ENCODE results near the gene CLEC19A. TPM values are rescaled to one million over a fixed set of nuclear protein-coding genes. Genes with fewer than 3 reads are reported as not detected.

Gene CLEC19A
- total and polyA plus RNA-seq, 4 donors: not detected

GRCh38 chr16:19289811-19290485 is 4.4 kb downstream of the CLEC19A start:
- Histone ChIP-seq H3K9me3 (ENCODE audit: control insufficient read depth in 4 of 4, low read length in 3 of 4) (no peaks in the 10 kb centered on the region), H3K4me1 (ENCODE audit: control insufficient read depth in 4 of 4, insufficient read depth in 4 of 4, low read length in 3 of 4) (no peaks in the 10 kb centered on the region), H3K9ac (ENCODE audit: low read depth in 1 of 2, low read length in 2 of 2) (no peak overlapping the region), H3K36me3 (ENCODE audit: control insufficient read depth in 4 of 4, insufficient read depth in 3 of 4, low read depth in 1 of 4, low read length in 3 of 4) (no peaks in the 10 kb centered on the region), H3K27me3 (ENCODE audit: control insufficient read depth in 4 of 4, insufficient read depth in 4 of 4, low read length in 3 of 4) (no peaks in the 10 kb centered on the region), H3K4me3 (ENCODE audit: low read depth in 1 of 3, low read length in 3 of 3) (no peak overlapping the region), H3K27ac (ENCODE audit: low read depth in 1 of 2, low read length in 2 of 2) (no peak overlapping the region)
- no peak for DNase-seq (ENCODE audit: low spot score)
- 76% methylated on average over 7 of the region's 7 CpGs for WGBS
- TF ChIP-seq ZBTB33 (IDR thresholded peaks at IDR 0.05): no peak
- no peak for TF ChIP-seq YY1 (IDR thresholded peaks at IDR 0.05)
- no peak for TF ChIP-seq MAX (IDR thresholded peaks at IDR 0.05)

- WGBS: 88% methylated on average over 2 of the region's 2 CpGs
- no peak for DNase-seq (ENCODE audit: low spot score)
- Histone ChIP-seq H3K9me3 (ENCODE audit: control insufficient read depth in 4 of 4, low read length in 3 of 4) (no peaks in the 10 kb centered on the region), H3K27me3 (ENCODE audit: control insufficient read depth in 4 of 4, insufficient read depth in 4 of 4, low read length in 3 of 4) (no peaks in the 10 kb centered on the region), H3K27ac (ENCODE audit: low read depth in 1 of 2, low read length in 2 of 2) (no peak overlapping the region), H3K9ac (ENCODE audit: low read depth in 1 of 2, low read length in 2 of 2) (no peak overlapping the region), H3K4me1 (ENCODE audit: control insufficient read depth in 4 of 4, insufficient read depth in 4 of 4, low read length in 3 of 4) (no peaks in the 10 kb centered on the region), H3K36me3 (ENCODE audit: control insufficient read depth in 4 of 4, insufficient read depth in 3 of 4, low read depth in 1 of 4, low read length in 3 of 4) (no peaks in the 10 kb centered on the region), H3K4me3 (ENCODE audit: low read depth in 1 of 3, low read length in 3 of 3) (no peak overlapping the region)
- TF ChIP-seq HNF4A (conservative IDR thresholded peaks at IDR 0.05) (no peak), EGR1 (IDR thresholded peaks at IDR 0.05; ENCODE audit: low read depth in 2 of 2) (no peak), ATF3 (IDR thresholded peaks at IDR 0.05) (no peak), JUND (IDR thresholded peaks at IDR 0.05) (no peak), FOXA1 (IDR thresholded peaks at IDR 0.05) (no peak), HNF4G (IDR thresholded peaks at IDR 0.05) (no peak), RAD21 (IDR thresholded peaks at IDR 0.05) (no peak), SP1 (IDR thresholded peaks at IDR 0.05) (no peak), RXRA (IDR thresholded peaks at IDR 0.05) (no peak), NR2F2 (IDR thresholded peaks at IDR 0.05) (no peak)
Observed at GRCh38 chr16:19290860-19291259, 5.3 kb downstream of the CLEC19A start.

GRCh38 chr16:19291475-19291874 is 5.9 kb downstream of the CLEC19A start:
- Histone ChIP-seq H3K4me1 (ENCODE audit: control insufficient read depth in 4 of 4, insufficient read depth in 4 of 4, low read length in 3 of 4) (no peaks in the 10 kb centered on the region), H3K27ac (ENCODE audit: low read depth in 1 of 2, low read length in 2 of 2) (no peak overlapping the region), H3K36me3 (ENCODE audit: control insufficient read depth in 4 of 4, insufficient read depth in 3 of 4, low read depth in 1 of 4, low read length in 3 of 4) (no peaks in the 10 kb centered on the region), H3K9me3 (ENCODE audit: control insufficient read depth in 4 of 4, low read length in 3 of 4) (no peaks in the 10 kb centered on the region), H3K9ac (ENCODE audit: low read depth in 1 of 2, low read length in 2 of 2) (no peak overlapping the region), H3K27me3 (ENCODE audit: control insufficient read depth in 4 of 4, insufficient read depth in 4 of 4, low read length in 3 of 4) (no peaks in the 10 kb centered on the region), H3K4me3 (ENCODE audit: low read depth in 1 of 3, low read length in 3 of 3) (no peak overlapping the region)
- 72% methylated on average over 4 of the region's 4 CpGs for WGBS
- no peak for DNase-seq (ENCODE audit: low spot score)
- TF ChIP-seq CTCF (IDR thresholded peaks at IDR 0.05; ENCODE audit: low read depth, low read length, missing input control) (no peak), YY1 (IDR thresholded peaks at IDR 0.05) (no peak), SP1 (IDR thresholded peaks at IDR 0.05) (no peak), EGR1 (IDR thresholded peaks at IDR 0.05; ENCODE audit: low read depth in 2 of 2) (no peak), REST (IDR thresholded peaks at IDR 0.05) (no peak), HNF4G (IDR thresholded peaks at IDR 0.05) (no peak), FOXA1 (IDR thresholded peaks at IDR 0.05) (no peak), HNF4A (conservative IDR thresholded peaks at IDR 0.05) (no peak), FOXA2 (IDR thresholded peaks at IDR 0.05) (no peak), ZBTB33 (IDR thresholded peaks at IDR 0.05) (no peak), ATF3 (IDR thresholded peaks at IDR 0.05) (no peak), RAD21 (IDR thresholded peaks at IDR 0.05) (no peak), JUND (IDR thresholded peaks at IDR 0.05) (no peak), RXRA (IDR thresholded peaks at IDR 0.05) (no peak)

Measured in liver (tissue), 9 donors.